ENCODE measurements around the gene DAPL1. TPM values are rescaled to one million over a fixed set of nuclear protein-coding genes. Genes with fewer than 3 reads are reported as not detected.

DAPL1 gene, protein sequence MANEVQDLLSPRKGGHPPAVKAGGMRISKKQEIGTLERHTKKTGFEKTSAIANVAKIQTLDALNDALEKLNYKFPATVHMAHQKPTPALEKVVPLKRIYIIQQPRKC
- 0.22 TPM in 1 of 5 replicates, not detected in the others for total RNA-seq (2022; extraction: Qiagen RNA extraction)

DNA sequence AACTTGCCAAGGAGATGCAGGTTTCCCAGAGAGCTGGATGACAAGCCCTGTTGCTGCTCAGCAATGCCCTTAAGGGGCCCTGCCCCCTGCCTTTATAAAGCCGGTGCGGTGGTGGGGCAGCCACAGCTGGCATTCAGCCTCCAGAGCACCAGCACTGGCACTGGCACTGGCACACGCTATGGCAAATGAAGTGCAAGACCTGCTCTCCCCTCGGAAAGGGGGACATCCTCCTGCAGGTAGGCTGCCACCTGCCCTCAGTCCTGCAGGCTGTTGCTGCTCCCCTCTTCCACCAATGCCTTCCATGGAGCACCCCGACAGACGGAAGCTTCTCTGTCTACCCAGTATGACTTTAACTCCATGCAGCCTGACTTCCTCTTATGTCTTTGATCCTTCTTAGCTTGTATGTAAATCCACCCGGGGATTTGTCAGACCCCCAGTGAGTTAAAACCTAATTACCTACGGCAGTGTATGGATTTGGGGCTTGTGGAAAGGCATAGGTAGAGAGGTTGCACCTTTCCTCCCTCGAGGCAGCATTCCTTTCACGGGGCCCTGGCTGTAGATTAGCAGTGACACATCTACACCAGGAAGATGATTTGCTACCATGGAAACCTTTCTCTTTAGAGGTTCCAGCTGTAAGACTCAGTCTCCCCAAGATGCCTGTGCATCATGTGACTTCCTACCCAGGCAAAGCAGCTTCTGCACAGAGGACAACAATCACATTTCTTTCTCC is at the start of gene DAPL1:
Gene DAPL1 (plus strand): TSS at position 123 of the 730 bp plus-strand sequence. CDS start 56 bp downstream, at position 179.

Other genes with a start within 250 kb of the DAPL1 start
- gene TANC1, start 173.3 kb downstream of the DAPL1 start, total RNA-seq (2022; extraction: Qiagen RNA extraction) = 7.1 to 11.1 TPM (median 9.5 TPM) in 5 replicates

Data from A549 treated with dexamethasone at 1 μM for 4 hours (cell line).